HG03575 (cell line): ENCODE results near the gene PLPPR3.

Experiments
- ATAC-seq: cut with Tn5 transposase; IDR thresholded peaks from one replicate; pipeline ENCODE4 v1.9.1; 2021; ENCODE audit not compliant: unreplicated experiment, insufficient number of reproducible peaks, low FRiP score; ENCODE audit errors: extremely low read depth

PLPPR3 gene

DNA sequence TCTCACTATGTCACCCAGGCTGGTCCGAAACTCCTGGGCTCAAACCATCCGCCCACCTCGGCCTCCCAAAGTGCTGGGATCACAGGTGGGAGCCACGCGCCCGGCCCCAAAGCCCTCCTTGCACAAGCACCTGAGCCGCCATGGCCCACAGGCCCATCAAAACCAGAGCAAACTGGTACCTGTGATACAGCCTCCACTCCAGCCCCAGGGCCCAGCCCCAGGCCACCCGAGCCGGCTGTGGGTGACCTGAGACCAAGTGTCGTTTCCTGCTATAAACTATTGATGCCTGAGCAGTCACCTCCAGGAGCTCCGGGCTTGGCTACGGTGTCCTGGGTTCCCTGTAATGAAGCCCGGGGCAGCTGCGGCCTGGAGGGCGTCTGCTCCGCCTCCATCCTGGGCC lies 34.2 kb downstream of the PLPPR3 start:
- ATAC-seq: no peak

DNA sequence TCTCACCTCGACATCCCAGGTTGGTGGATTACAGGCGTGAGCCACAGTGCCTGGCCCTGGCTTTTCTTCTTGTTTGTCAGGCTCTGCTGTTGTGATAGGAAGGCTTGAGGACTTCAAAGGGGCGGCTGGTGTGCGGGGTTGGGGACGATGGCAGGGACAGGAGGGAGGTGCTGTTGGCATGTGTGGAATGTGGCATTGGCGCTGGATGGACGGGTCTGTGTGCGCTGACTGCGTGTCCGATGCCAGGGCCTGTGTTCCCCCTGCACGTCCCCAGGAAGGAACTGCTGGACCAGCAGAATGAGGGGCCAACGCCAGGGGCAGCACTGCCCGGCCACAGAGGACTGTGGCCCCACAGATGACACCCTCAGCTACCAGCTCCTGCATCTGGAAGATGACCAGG lies 37.2 kb downstream of the PLPPR3 start:
- ATAC-seq: no peak

- no peak for ATAC-seq
Observed at GRCh38 chr19:782878-783668, 38.7 kb downstream of the PLPPR3 start.

- ATAC-seq: no peak
Observed at GRCh38 chr19:782185-782877, 39.4 kb downstream of the PLPPR3 start.

- no peak for ATAC-seq
Observed at GRCh38 chr19:781800-782184, 40.0 kb downstream of the PLPPR3 start.

GRCh38 chr19:780935-781334 lies 40.8 kb downstream of the PLPPR3 start:
- ATAC-seq: no peak

DNA sequence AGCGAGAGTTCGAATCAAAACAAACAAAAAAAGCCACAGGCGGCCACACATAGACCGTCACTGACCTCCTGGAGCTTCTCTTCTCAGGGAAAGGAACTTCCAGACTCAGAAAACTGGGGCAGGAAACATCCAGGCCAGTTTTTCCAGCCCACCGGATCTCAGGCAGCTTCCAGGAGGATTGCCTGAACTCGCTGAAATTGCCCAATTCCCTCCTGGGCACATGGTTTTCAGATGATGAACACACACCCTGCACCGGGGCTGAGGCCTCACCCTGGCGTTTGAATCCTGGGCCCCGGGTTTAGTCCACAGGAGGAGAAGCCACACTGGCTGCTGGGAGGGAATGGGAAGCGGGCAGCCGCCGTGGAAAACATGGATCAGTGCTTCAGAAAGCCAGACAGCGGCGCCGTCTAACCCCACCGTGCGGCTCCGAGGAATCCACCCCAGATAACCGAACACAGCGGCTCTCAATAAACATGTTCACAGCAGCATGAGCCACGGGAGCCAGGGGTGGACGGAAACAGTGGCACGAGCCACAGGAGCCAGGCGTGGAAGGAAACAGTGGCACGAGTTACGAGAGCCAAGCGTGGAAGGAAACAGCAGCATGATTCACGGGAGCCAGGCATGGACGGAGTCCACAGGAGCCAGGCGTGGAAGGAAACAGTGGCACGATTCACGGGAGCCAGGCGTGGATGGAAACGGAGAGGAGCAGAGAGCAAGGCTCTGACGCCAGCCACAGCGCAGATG lies 42.7 kb downstream of the PLPPR3 start:
- ATAC-seq: no peak

DNA sequence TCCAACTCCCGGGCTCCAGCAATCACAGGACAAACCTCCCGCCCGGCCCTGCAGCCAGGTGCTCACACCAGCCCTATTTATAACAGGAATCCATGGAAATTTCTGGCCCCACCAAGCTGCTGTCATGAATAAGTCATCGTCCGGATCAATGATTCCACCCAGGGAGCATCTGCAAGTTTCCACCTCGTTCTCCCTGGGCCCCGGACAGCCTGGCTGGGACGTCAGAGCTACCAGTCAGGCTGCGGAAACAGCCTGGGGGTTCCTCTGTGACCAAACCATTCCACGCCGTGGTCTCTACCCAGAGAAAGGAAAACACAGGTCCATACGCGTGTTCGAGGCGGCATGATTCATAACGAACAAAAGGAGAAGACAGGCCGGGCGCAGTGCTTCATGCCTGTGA lies 45.2 kb downstream of the PLPPR3 start:
- no peak for ATAC-seq

GRCh38 chr19:772730-773436 lies 48.9 kb downstream of the PLPPR3 start:
- ATAC-seq: no peak

DNA sequence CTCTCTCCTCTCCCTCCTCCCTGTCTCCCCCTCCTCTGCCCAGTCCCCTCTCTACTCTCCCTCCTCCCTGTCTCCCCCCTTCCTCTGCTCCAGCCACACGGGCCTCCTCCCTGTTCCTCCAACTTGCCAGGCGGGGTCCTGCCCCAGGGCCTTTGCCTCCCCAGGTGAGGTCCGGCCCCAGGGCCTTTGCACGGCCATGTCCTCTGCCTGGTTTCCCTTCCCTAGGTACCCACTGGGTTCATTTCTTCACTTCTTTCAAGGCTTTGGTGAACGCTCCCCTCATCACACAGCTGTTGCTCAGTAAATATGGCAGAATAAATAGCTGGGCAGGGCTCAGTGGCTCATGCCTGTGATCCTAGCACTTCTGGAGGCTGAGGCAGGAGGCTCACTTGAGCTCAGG lies 49.7 kb downstream of the PLPPR3 start:
- ATAC-seq: no peak

DNA sequence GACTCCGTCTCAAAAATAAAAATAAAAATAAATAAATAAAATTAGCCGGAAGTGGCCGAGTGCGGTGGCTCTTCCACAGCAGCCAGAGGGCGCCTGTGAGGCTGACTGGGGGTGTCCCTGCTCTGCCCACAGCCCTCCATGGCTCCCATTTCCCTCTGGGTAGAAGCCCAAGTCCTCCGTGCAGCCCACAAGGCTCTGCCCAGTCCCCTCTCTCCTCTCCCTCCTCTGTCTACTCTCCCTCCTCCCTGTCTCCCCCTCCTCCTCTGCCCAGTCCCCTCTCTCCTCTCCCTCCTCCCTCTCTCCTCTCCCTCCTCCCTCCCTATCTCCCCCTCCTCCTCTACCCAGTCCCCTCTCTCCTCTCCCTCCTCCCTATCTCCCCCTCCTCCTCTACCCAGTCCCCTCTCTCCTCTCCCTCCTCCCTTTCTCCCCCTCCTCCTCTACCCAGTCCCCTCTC lies 50.4 kb downstream of the PLPPR3 start:
- no peak for ATAC-seq

DNA sequence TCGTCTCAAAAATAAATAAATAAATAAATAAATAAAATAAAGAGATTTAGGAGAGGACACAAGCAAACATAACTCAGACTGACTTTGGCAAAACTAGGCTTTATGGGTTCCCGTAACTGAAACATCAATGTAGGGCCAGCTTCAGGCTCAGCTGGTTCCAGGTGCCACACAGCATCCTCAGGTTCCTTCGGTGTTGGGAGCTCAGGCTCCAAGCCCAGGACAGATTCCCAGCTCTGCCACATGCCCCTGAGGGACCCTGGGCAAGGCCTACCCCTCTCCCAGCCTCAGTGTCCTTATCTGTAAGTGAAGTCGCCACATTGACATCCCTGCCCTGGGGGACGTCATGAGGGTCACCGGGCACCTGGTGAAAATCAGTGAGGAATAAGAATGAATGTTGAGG lies 52.1 kb downstream of the PLPPR3 start:
- no peak for ATAC-seq

DNA sequence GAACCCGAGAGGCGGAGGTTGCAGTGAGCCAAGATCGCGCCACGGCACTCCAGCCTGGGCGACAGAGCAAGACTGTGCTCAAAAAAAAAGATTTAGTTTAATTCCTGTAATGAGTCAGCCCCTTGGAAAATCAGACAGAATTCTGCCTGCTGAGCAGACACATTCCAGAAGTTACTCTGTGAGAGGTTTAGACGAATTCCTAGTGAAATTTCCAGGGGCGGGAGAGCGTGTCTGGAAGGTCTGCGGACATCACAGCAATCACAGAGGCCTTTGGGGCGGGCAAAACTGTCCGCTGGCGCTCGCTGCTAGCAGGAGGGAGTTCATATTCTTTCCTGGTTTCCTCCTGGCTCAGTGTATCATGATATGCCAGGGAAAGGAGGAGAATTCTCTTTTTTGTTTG lies 53.3 kb downstream of the PLPPR3 start:
- ATAC-seq: no peak

DNA sequence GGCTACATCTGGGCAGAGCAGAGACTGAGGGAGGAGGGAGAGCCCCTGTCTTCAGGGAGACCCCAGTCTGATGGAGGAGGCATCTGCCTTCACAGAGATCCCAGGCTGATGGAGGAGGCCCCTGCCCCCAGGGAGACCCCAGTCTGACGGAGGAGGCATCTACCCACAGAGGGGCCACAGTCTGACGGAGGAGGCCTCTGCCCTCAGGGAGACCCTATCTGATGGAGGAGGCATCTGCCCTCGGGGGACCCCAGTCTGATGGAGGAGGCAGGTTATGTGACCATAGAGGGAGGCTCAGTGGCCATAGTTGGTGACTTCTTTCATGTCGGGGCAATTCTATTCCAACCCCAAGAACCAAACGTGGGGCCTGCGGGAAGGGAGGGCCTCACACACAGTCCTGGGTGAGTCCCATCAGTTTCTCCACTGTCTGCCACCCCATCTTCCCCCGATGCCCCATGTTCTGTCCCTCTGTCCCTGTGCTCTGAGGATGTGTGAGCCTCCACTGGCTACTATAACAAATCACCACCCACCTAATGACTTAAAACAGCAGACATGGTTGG lies 56.5 kb downstream of the PLPPR3 start:
- no peak for ATAC-seq

GRCh38 chr19:764301-764700 lies 57.5 kb downstream of the PLPPR3 start:
- ATAC-seq: no peak

GRCh38 chr19:763869-764268 lies 57.9 kb downstream of the PLPPR3 start:
- no peak for ATAC-seq

- no peak for ATAC-seq
Observed at GRCh38 chr19:763181-763580, 58.6 kb downstream of the PLPPR3 start.
